Neuron (in vitro differentiated cells): ENCODE data around the gene DNAJC4.

Experiments
- H2AFZ ChIP-seq: one replicate; pipeline ENCODE4 v1.6.1; 2013; ENCODE audit warnings: low read depth, mild to moderate bottlenecking, inconsistent platforms, low read length, moderate library complexity
- H3K27me3 ChIP-seq: one replicate; pipeline ENCODE4 v1.6.1; 2013; ENCODE audit warnings: low read length; ENCODE audit not compliant: insufficient read depth
- H3K36me3 ChIP-seq: one replicate; pipeline ENCODE4 v1.6.1; 2013; ENCODE audit warnings: low read length; ENCODE audit not compliant: insufficient read depth
- H3K4me1 ChIP-seq: one replicate; pipeline ENCODE4 v1.6.1; 2013; ENCODE audit warnings: low read length; ENCODE audit not compliant: insufficient read depth
- H3K4me3 ChIP-seq: 2 replicates; pipeline ENCODE4 v1.5.1; 2013; ENCODE audit warnings: mild to moderate bottlenecking, low read length, moderate library complexity
- H3K9me3 ChIP-seq: one replicate; pipeline ENCODE4 v1.6.1; 2013; ENCODE audit warnings: low read length

DNAJC4 gene

GRCh38 chr11:64265176-64266160, 35.1 kb downstream of the DNAJC4 start:
- Histone ChIP-seq H3K9me3 (no peaks in the 10 kb centered on the region), H2AFZ (no peak overlapping the region), H3K4me3 (no peak overlapping the region), H3K27me3 (no peaks in the 10 kb centered on the region), H3K4me1 (peaks cover 11% of the 10 kb centered on the region), H3K36me3 (peaks cover 31% of the 10 kb centered on the region)

- Histone ChIP-seq H3K4me1 (peaks cover 13% of the 10 kb centered on the region), H3K27me3 (no peaks in the 10 kb centered on the region), H3K36me3 (peaks cover 27% of the 10 kb centered on the region), H3K4me3 (no peak overlapping the region), H3K9me3 (no peaks in the 10 kb centered on the region), H2AFZ (no peak overlapping the region)
These were observed 36.0 kb downstream of the DNAJC4 start for GRCh38 chr11:64266339-64266738.

- no peaks in the 10 kb centered on the region for H3K9me3 ChIP-seq
- H3K4me1 ChIP-seq: peaks cover 22% of the 10 kb centered on the region
- no peak overlapping the region for H3K4me3 ChIP-seq
- H3K27me3 ChIP-seq: no peaks in the 10 kb centered on the region
- no peak overlapping the region for H2AFZ ChIP-seq
- H3K36me3 ChIP-seq: peaks cover 17% of the 10 kb centered on the region
These were observed 37.0 kb downstream of the DNAJC4 start for GRCh38 chr11:64267207-64267945.

GRCh38 chr11:64268025-64268892, 37.9 kb downstream of the DNAJC4 start:
- H3K4me3 ChIP-seq: peak overlapping the region; percentile 50
- H3K4me1 ChIP-seq: peaks cover 23% of the 10 kb centered on the region
- peaks cover 9% of the 10 kb centered on the region for H3K36me3 ChIP-seq
- H3K27me3 ChIP-seq: no peaks in the 10 kb centered on the region
- H3K9me3 ChIP-seq: no peaks in the 10 kb centered on the region
- no peak overlapping the region for H2AFZ ChIP-seq

- peaks cover 23% of the 10 kb centered on the region for H3K4me1 ChIP-seq
- peaks cover 7% of the 10 kb centered on the region for H3K36me3 ChIP-seq
- H2AFZ ChIP-seq: peak overlapping the region; percentile 46
- H3K9me3 ChIP-seq: no peaks in the 10 kb centered on the region
- no peaks in the 10 kb centered on the region for H3K27me3 ChIP-seq
- peak overlapping the region; percentile 50 for H3K4me3 ChIP-seq
These were observed 38.7 kb downstream of the DNAJC4 start for GRCh38 chr11:64268893-64269539.

GRCh38 chr11:64269540-64270220, 39.3 kb downstream of the DNAJC4 start:
- H3K9me3 ChIP-seq: no peaks in the 10 kb centered on the region
- no peaks in the 10 kb centered on the region for H3K27me3 ChIP-seq
- H3K36me3 ChIP-seq: peaks cover 7% of the 10 kb centered on the region
- H3K4me1 ChIP-seq: peaks cover 23% of the 10 kb centered on the region
- H3K4me3 ChIP-seq: peak overlapping the region; percentile 67
- peak overlapping the region; percentile 46 for H2AFZ ChIP-seq

- Histone ChIP-seq H3K27me3 (no peaks in the 10 kb centered on the region), H3K9me3 (no peaks in the 10 kb centered on the region), H3K4me3 (no peak overlapping the region), H3K4me1 (peaks cover 21% of the 10 kb centered on the region), H2AFZ (no peak overlapping the region), H3K36me3 (peaks cover 22% of the 10 kb centered on the region)
These were observed 44.9 kb downstream of the DNAJC4 start for GRCh38 chr11:64275031-64275800.

GRCh38 chr11:64275841-64276240, 45.5 kb downstream of the DNAJC4 start:
- no peak overlapping the region for H3K4me3 ChIP-seq
- H3K36me3 ChIP-seq: peaks cover 22% of the 10 kb centered on the region
- H3K4me1 ChIP-seq: peaks cover 18% of the 10 kb centered on the region
- H3K9me3 ChIP-seq: no peaks in the 10 kb centered on the region
- no peak overlapping the region for H2AFZ ChIP-seq
- H3K27me3 ChIP-seq: no peaks in the 10 kb centered on the region

GRCh38 chr11:64276653-64277431, 46.5 kb downstream of the DNAJC4 start:
- Histone ChIP-seq H3K27me3 (no peaks in the 10 kb centered on the region), H3K36me3 (peaks cover 23% of the 10 kb centered on the region), H3K4me3 (no peak overlapping the region), H3K4me1 (peaks cover 14% of the 10 kb centered on the region), H3K9me3 (no peaks in the 10 kb centered on the region), H2AFZ (no peak overlapping the region)

GRCh38 chr11:64278576-64279190, 48.3 kb downstream of the DNAJC4 start:
- H3K4me1 ChIP-seq: peaks cover 10% of the 10 kb centered on the region
- no peak overlapping the region for H2AFZ ChIP-seq
- no peak overlapping the region for H3K4me3 ChIP-seq
- no peaks in the 10 kb centered on the region for H3K9me3 ChIP-seq
- no peaks in the 10 kb centered on the region for H3K27me3 ChIP-seq
- peaks cover 30% of the 10 kb centered on the region for H3K36me3 ChIP-seq
